ENCODE results near the gene DUSP6. TPM values are rescaled to one million over a fixed set of nuclear protein-coding genes. Genes with fewer than 3 reads are reported as not detected.

Gene DUSP6
- total and polyA plus RNA-seq, 2 experiments from 2014 or later, result 96.1 to 112 TPM

- Histone ChIP-seq H3K79me2 (ENCODE audit: insufficient read depth) (no peaks in the 10 kb centered on the region), H3K4me1 (ENCODE audit: insufficient read depth) (no peaks in the 10 kb centered on the region), H2AFZ (peak overlapping the region; percentile 14; the same call in 1 of the 2 replicates), H3K27me3 (replicated peaks; ENCODE audit: insufficient read depth) (no peaks in the 10 kb centered on the region), H3K9me3 (ENCODE audit: low read depth) (no peaks in the 10 kb centered on the region), H3F3A (ENCODE audit: insufficient read depth) (no peaks in the 10 kb centered on the region), H3K36me3 (ENCODE audit: low read depth) (no peaks in the 10 kb centered on the region), H3K4me3 (no peak overlapping the region), H3K4me2 (ENCODE audit: unreplicated experiment) (no peak overlapping the region), H3K27ac (no peak overlapping the region), H3K9me2 (ENCODE audit: insufficient read depth) (no peaks in the 10 kb centered on the region), H4K20me1 (ENCODE audit: insufficient read depth) (no peaks in the 10 kb centered on the region), H3K9ac (no peak overlapping the region)
- TF ChIP-seq EZH2 (IDR thresholded peaks at IDR 0.05; ENCODE audit: insufficient read depth, poor library complexity, severe bottlenecking) (no peak), EZH2phosphoT487 (IDR thresholded peaks at IDR 0.05; ENCODE audit: insufficient read depth, low read depth) (no peak)
- WGBS, 2 experiments (ENCODE audit: low coverage in 1 of 2, low lambda C conversion rate in 2 of 2, missing lambda C conversion rate in 2 of 2), result 46 to 60% methylated on average over 4 of the region's 4 CpGs
- in situ Hi-C loops (cut with MboI), result no loop called here
- DNase-seq, result no peak
These were observed 35.6 kb downstream of the DUSP6 start for GRCh38 chr12:89316705-89317139.

GRCh38 chr12:89314060-89314761 is 38.1 kb downstream of the DUSP6 start:
- in situ Hi-C loops (cut with MboI), result no loop called here
- TF ChIP-seq EZH2 (IDR thresholded peaks at IDR 0.05; ENCODE audit: insufficient read depth, poor library complexity, severe bottlenecking) (no peak), EZH2phosphoT487 (IDR thresholded peaks at IDR 0.05; ENCODE audit: insufficient read depth, low read depth) (no peak)
- no peak for DNase-seq

GRCh38 chr12:89311703-89312293 is 40.5 kb downstream of the DUSP6 start:
- no peak overlapping the region for H3K4me2 ChIP-seq (ENCODE audit: unreplicated experiment)
- in situ Hi-C loops (cut with MboI), result no loop called here
- H3K4me1 ChIP-seq (ENCODE audit: insufficient read depth), result no peaks in the 10 kb centered on the region
- H3K27ac ChIP-seq, result no peak overlapping the region
- no peaks in the 10 kb centered on the region for H3K9me2 ChIP-seq (ENCODE audit: insufficient read depth)
- no peaks in the 10 kb centered on the region for H3K79me2 ChIP-seq (ENCODE audit: insufficient read depth)
- H3K9me3 ChIP-seq (ENCODE audit: low read depth), result no peaks in the 10 kb centered on the region
- no peak for DNase-seq
- no peaks in the 10 kb centered on the region for H4K20me1 ChIP-seq (ENCODE audit: insufficient read depth)
- no peaks in the 10 kb centered on the region for H3F3A ChIP-seq (ENCODE audit: insufficient read depth)
- WGBS, 2 experiments (ENCODE audit: low coverage in 1 of 2, low lambda C conversion rate in 2 of 2, missing lambda C conversion rate in 2 of 2), result 94 to 97% methylated on average over 4 of the region's 4 CpGs
- TF ChIP-seq EZH2 (IDR thresholded peaks at IDR 0.05; ENCODE audit: insufficient read depth, poor library complexity, severe bottlenecking) (no peak), EZH2phosphoT487 (IDR thresholded peaks at IDR 0.05; ENCODE audit: insufficient read depth, low read depth) (no peak)
- no peaks in the 10 kb centered on the region for H3K27me3 ChIP-seq (replicated peaks; ENCODE audit: insufficient read depth)
- H3K36me3 ChIP-seq (ENCODE audit: low read depth), result no peaks in the 10 kb centered on the region
- no peak overlapping the region for H3K9ac ChIP-seq
- H3K4me3 ChIP-seq, result no peak overlapping the region
- H2AFZ ChIP-seq, result no peak overlapping the region

More at GRCh38 chr12:89314060-89314761, 38.1 kb downstream of the DUSP6 start:
- Histone ChIP-seq H3K36me3 (ENCODE audit: low read depth) (no peaks in the 10 kb centered on the region), H2AFZ (no peak overlapping the region), H3K4me1 (ENCODE audit: insufficient read depth) (no peaks in the 10 kb centered on the region), H3K79me2 (ENCODE audit: insufficient read depth) (no peaks in the 10 kb centered on the region), H3K4me3 (no peak overlapping the region), H3K9me2 (ENCODE audit: insufficient read depth) (no peaks in the 10 kb centered on the region), H3F3A (ENCODE audit: insufficient read depth) (no peaks in the 10 kb centered on the region), H3K27me3 (replicated peaks; ENCODE audit: insufficient read depth) (no peaks in the 10 kb centered on the region), H3K4me2 (ENCODE audit: unreplicated experiment) (no peak overlapping the region), H3K9ac (no peak overlapping the region), H3K27ac (no peak overlapping the region), H4K20me1 (ENCODE audit: insufficient read depth) (no peaks in the 10 kb centered on the region), H3K9me3 (ENCODE audit: low read depth) (no peaks in the 10 kb centered on the region)
- WGBS, 2 experiments (ENCODE audit: low coverage in 1 of 2, low lambda C conversion rate in 2 of 2, missing lambda C conversion rate in 2 of 2), result 71% methylated on average over 3 of the region's 3 CpGs

- in situ Hi-C loops (cut with MboI), result no loop called here
- H3K27me3 ChIP-seq (replicated peaks; ENCODE audit: insufficient read depth), result no peaks in the 10 kb centered on the region
- WGBS, 2 experiments (ENCODE audit: low coverage in 1 of 2, low lambda C conversion rate in 2 of 2, missing lambda C conversion rate in 2 of 2), result 68 to 71% methylated on average over 4 of the region's 4 CpGs
- DNase-seq, result no peak
- H3K4me2 ChIP-seq (ENCODE audit: unreplicated experiment), result no peak overlapping the region
- H3K9me3 ChIP-seq (ENCODE audit: low read depth), result no peaks in the 10 kb centered on the region
- no peak for TF ChIP-seq EZH2phosphoT487 (IDR thresholded peaks at IDR 0.05; ENCODE audit: insufficient read depth, low read depth)
- no peak for TF ChIP-seq EZH2 (IDR thresholded peaks at IDR 0.05; ENCODE audit: insufficient read depth, poor library complexity, severe bottlenecking)
- H3K9ac ChIP-seq, result no peak overlapping the region
- no peak overlapping the region for H3K4me3 ChIP-seq
- no peaks in the 10 kb centered on the region for H3F3A ChIP-seq (ENCODE audit: insufficient read depth)
- no peaks in the 10 kb centered on the region for H3K36me3 ChIP-seq (ENCODE audit: low read depth)
- H3K9me2 ChIP-seq (ENCODE audit: insufficient read depth), result no peaks in the 10 kb centered on the region
- no peaks in the 10 kb centered on the region for H3K4me1 ChIP-seq (ENCODE audit: insufficient read depth)
- H4K20me1 ChIP-seq (ENCODE audit: insufficient read depth), result no peaks in the 10 kb centered on the region
- no peak overlapping the region for H3K27ac ChIP-seq
- H3K79me2 ChIP-seq (ENCODE audit: insufficient read depth), result no peaks in the 10 kb centered on the region
- H2AFZ ChIP-seq, result no peak overlapping the region
These were observed 42.5 kb downstream of the DUSP6 start for GRCh38 chr12:89309815-89310214.
